ENCODE results near the gene REEP2. TPM values are rescaled to one million over a fixed set of nuclear protein-coding genes. Genes with fewer than 3 reads are reported as not detected.

The REEP2 gene
- polyA plus RNA-seq, 1 of the 3 experiments (the other 2 are of a cell fraction) = 31.2 TPM

DNA sequence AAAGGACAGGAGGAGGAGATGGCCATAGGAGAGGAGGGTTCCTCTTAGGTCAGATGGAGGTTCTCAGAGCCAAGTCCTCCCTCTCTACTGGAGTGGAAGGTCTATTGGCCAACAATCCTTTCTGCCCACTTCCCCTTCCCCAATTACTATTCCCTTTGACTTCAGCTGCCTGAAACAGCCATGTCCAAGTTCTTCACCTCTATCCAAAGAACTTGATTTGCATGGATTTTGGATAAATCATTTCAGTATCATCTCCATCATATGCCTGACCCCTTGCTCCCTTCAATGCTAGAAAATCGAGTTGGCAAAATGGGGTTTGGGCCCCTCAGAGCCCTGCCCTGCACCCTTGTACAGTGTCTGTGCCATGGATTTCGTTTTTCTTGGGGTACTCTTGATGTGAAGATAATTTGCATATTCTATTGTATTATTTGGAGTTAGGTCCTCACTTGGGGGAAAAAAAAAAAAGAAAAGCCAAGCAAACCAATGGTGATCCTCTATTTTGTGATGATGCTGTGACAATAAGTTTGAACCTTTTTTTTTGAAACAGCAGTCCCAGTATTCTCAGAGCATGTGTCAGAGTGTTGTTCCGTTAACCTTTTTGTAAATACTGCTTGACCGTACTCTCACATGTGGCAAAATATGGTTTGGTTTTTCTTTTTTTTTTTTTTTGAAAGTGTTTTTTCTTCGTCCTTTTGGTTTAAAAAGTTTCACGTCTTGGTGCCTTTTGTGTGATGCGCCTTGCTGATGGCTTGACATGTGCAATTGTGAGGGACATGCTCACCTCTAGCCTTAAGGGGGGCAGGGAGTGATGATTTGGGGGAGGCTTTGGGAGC lies 29.5 kb downstream of the REEP2 start:
- no peak overlapping the region for H2AFZ ChIP-seq (ENCODE audit: low read depth)
- no peak overlapping the region for H3K9ac ChIP-seq
- DNase-seq = no peak
- no peaks in the 10 kb centered on the region for H3K27me3 ChIP-seq (ENCODE audit: insufficient read depth)
- H3K4me1 ChIP-seq (ENCODE audit: control insufficient read depth in 1 of 2, insufficient read depth in 2 of 2, low read depth in 1 of 2, low read length in 1 of 2) = peaks cover 9 to 16% of the 10 kb centered on the region in 2 experiments; a peak in 1 of 4 replicates
- POLR2A ChIA-PET = no interaction called here
- no peak for TF ChIP-seq POLR2AphosphoS5 (IDR thresholded peaks at IDR 0.05; ENCODE audit: low read depth, low read length)
- TF ChIP-seq, protein P1, sequence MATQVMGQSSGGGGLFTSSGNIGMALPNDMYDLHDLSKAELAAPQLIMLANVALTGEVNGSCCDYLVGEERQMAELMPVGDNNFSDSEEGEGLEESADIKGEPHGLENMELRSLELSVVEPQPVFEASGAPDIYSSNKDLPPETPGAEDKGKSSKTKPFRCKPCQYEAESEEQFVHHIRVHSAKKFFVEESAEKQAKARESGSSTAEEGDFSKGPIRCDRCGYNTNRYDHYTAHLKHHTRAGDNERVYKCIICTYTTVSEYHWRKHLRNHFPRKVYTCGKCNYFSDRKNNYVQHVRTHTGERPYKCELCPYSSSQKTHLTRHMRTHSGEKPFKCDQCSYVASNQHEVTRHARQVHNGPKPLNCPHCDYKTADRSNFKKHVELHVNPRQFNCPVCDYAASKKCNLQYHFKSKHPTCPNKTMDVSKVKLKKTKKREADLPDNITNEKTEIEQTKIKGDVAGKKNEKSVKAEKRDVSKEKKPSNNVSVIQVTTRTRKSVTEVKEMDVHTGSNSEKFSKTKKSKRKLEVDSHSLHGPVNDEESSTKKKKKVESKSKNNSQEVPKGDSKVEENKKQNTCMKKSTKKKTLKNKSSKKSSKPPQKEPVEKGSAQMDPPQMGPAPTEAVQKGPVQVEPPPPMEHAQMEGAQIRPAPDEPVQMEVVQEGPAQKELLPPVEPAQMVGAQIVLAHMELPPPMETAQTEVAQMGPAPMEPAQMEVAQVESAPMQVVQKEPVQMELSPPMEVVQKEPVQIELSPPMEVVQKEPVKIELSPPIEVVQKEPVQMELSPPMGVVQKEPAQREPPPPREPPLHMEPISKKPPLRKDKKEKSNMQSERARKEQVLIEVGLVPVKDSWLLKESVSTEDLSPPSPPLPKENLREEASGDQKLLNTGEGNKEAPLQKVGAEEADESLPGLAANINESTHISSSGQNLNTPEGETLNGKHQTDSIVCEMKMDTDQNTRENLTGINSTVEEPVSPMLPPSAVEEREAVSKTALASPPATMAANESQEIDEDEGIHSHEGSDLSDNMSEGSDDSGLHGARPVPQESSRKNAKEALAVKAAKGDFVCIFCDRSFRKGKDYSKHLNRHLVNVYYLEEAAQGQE (IDR thresholded peaks at IDR 0.05; ENCODE audit: low read depth, low read length) = no peak
- peaks cover 12% of the 10 kb centered on the region; the same call in 1 of the 2 replicates for H3K79me2 ChIP-seq (ENCODE audit: insufficient read depth)
- no peak overlapping the region for H3K4me3 ChIP-seq (ENCODE audit: low read depth in 2 of 2, low read length in 1 of 2)
- no peaks in the 10 kb centered on the region for H3K9me2 ChIP-seq
- CTCF ChIA-PET = interaction anchor here (0.6 to 11.7 kb wide), 5 partner anchors 10 to 35 kb away, joined by 3 to 131 read pairs (median 7); no protein-coding TSS in a partner anchor
- H4K20me1 ChIP-seq (ENCODE audit: insufficient read depth) = peaks cover 37% of the 10 kb centered on the region
- no peak overlapping the region for H3K27ac ChIP-seq (ENCODE audit: low read depth in 2 of 2, low read length in 1 of 2)
- peaks cover 38% of the 10 kb centered on the region for H3F3A ChIP-seq (replicated peaks; ENCODE audit: insufficient read depth)
- 81% methylated on average over 7 of the region's 7 CpGs for WGBS (ENCODE audit: low lambda C conversion rate)
- H3K9me3 ChIP-seq = no peaks in the 10 kb centered on the region
- peaks cover 0 to 13% of the 10 kb centered on the region in 2 experiments for H3K36me3 ChIP-seq (replicated peaks in 1 of 2; ENCODE audit: control insufficient read depth in 1 of 2, insufficient read depth in 2 of 2, low read length in 1 of 2)
- H3K4me2 ChIP-seq = peak overlapping the region; percentile 98; the same call in 1 of the 2 replicates

DNA sequence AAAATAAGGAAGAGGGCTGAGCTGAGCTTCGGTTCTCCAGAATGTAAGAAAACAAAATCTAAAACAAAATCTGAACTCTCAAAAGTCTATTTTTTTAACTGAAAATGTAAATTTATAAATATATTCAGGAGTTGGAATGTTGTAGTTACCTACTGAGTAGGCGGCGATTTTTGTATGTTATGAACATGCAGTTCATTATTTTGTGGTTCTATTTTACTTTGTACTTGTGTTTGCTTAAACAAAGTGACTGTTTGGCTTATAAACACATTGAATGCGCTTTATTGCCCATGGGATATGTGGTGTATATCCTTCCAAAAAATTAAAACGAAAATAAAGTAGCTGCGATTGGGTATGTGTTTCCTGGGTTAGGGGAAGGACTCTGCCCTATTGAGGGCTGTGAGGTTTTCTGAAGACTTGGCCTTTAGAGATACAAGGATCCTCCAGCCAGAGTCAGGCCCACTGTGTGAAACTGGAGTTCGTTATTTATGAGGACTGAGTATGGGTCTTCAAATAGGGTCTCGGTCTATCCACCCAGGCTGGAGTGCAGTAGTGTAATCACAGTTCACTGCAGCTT lies 30.2 kb downstream of the REEP2 start:
- ChIA-PET CTCF (interaction anchor here (0.6 to 3.6 kb wide), 4 partner anchors 9 to 35 kb away, joined by 3 to 14 read pairs (median 6); no protein-coding TSS in a partner anchor), POLR2A (no interaction called here)
- DNase-seq = no peak
- no peaks in the 10 kb centered on the region for H3K9me3 ChIP-seq
- no peak overlapping the region for H3K27ac ChIP-seq (ENCODE audit: low read depth in 2 of 2, low read length in 1 of 2)
- H3K4me1 ChIP-seq (ENCODE audit: control insufficient read depth in 1 of 2, insufficient read depth in 2 of 2, low read depth in 1 of 2, low read length in 1 of 2) = peaks cover 9 to 13% of the 10 kb centered on the region in 2 experiments; a peak in 1 of 4 replicates
- H2AFZ ChIP-seq (ENCODE audit: low read depth) = no peak overlapping the region
- no peak overlapping the region for H3K4me2 ChIP-seq
- peaks cover 12% of the 10 kb centered on the region; the same call in 1 of the 2 replicates for H3K79me2 ChIP-seq (ENCODE audit: insufficient read depth)
- H3K36me3 ChIP-seq (replicated peaks in 1 of 2; ENCODE audit: control insufficient read depth in 1 of 2, insufficient read depth in 2 of 2, low read length in 1 of 2) = peaks cover 0 to 13% of the 10 kb centered on the region in 2 experiments
- H3K9me2 ChIP-seq = no peaks in the 10 kb centered on the region
- H4K20me1 ChIP-seq (ENCODE audit: insufficient read depth) = peaks cover 37% of the 10 kb centered on the region
- peaks cover 38% of the 10 kb centered on the region for H3F3A ChIP-seq (replicated peaks; ENCODE audit: insufficient read depth)
- 85% methylated on average over 8 of the region's 8 CpGs for WGBS (ENCODE audit: low lambda C conversion rate)
- H3K9ac ChIP-seq = no peak overlapping the region
- H3K4me3 ChIP-seq (ENCODE audit: low read depth in 2 of 2, low read length in 1 of 2) = no peak overlapping the region
- TF ChIP-seq, protein P1 (IDR thresholded peaks at IDR 0.05; ENCODE audit: low read depth, low read length) = no peak
- TF ChIP-seq NRF1 (IDR thresholded peaks at IDR 0.05; ENCODE audit: low read depth, low read length) (no peak), SIN3A (IDR thresholded peaks at IDR 0.05; ENCODE audit: borderline replicate concordance, low read depth, low read length) (no peak), TCF12 (IDR thresholded peaks at IDR 0.05) (no peak), RCOR1 (IDR thresholded peaks at IDR 0.05; ENCODE audit: low read length) (no peak), YY1 (IDR thresholded peaks at IDR 0.05; ENCODE audit: low read depth) (no peak), JUND (IDR thresholded peaks at IDR 0.05) (no peak), SMC3 (IDR thresholded peaks at IDR 0.05; ENCODE audit: low read depth, low read length) (no peak), EP300 (IDR thresholded peaks at IDR 0.05; ENCODE audit: borderline replicate concordance in 1 of 2, low read depth in 1 of 2, low read length in 1 of 2) (no peak), NFIC (IDR thresholded peaks at IDR 0.05; ENCODE audit: borderline replicate concordance) (no peak), RXRA (IDR thresholded peaks at IDR 0.05; ENCODE audit: borderline replicate concordance, low read depth) (no peak), FOXJ3 (CRISPR knock-in tag; IDR thresholded peaks at IDR 0.05) (no peak)
- TF ChIP-seq, protein P2, sequence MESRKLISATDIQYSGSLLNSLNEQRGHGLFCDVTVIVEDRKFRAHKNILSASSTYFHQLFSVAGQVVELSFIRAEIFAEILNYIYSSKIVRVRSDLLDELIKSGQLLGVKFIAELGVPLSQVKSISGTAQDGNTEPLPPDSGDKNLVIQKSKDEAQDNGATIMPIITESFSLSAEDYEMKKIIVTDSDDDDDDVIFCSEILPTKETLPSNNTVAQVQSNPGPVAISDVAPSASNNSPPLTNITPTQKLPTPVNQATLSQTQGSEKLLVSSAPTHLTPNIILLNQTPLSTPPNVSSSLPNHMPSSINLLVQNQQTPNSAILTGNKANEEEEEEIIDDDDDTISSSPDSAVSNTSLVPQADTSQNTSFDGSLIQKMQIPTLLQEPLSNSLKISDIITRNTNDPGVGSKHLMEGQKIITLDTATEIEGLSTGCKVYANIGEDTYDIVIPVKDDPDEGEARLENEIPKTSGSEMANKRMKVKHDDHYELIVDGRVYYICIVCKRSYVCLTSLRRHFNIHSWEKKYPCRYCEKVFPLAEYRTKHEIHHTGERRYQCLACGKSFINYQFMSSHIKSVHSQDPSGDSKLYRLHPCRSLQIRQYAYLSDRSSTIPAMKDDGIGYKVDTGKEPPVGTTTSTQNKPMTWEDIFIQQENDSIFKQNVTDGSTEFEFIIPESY (IDR thresholded peaks at IDR 0.05; ENCODE audit: borderline replicate concordance, low read depth) = no peak
- H3K27me3 ChIP-seq (ENCODE audit: insufficient read depth) = no peaks in the 10 kb centered on the region
